Lower leg skin (tissue), 3 donors: Measurements from ENCODE around the gene CD38.

Experiments used
- CTCF ChIP-seq, 3 donors: fragments of 450-650 bp; IDR thresholded peaks; one replicate each; pipeline ENCODE4 v1.5.1; 2016; ENCODE audit warnings: antibody characterized with exemption in 3 of 3, mild to moderate bottlenecking in 3 of 3, moderate library complexity in 2 of 3
- POLR2A ChIP-seq, 2 donors: fragments of 450-650 bp; IDR thresholded peaks; one replicate each; pipeline ENCODE4 v1.6.1; 2016 to 2017; ENCODE audit warnings: antibody characterized with exemption in 2 of 2, mild to moderate bottlenecking in 1 of 2, moderate library complexity in 1 of 2

- TF ChIP-seq CTCF (IDR thresholded peaks at IDR 0.05): no peak
- no peak for TF ChIP-seq POLR2A (IDR thresholded peaks at IDR 0.05)
Measured at GRCh38 chr4:15870079-15870478, 92.0 kb downstream of the CD38 start.
